H9 (cell line): ENCODE results near the gene ALDOA. TPM values are rescaled to one million over a fixed set of nuclear protein-coding genes. Genes with fewer than 3 reads are reported as not detected.

Experiments
- DNase-seq: peaks from one replicate; pipeline ENCODE4 v3.0.0-alpha.2; 2017
- H2AFZ ChIP-seq: one replicate; pipeline ENCODE4 v1.6.1; 2013; ENCODE audit warnings: mild to moderate bottlenecking, low read length, control low read depth, moderate library complexity
- H2AK5ac ChIP-seq: 2 replicates; pipeline ENCODE4 v1.6.1; 2013; ENCODE audit warnings: low read length, control low read depth, mixed read lengths; ENCODE audit not compliant: insufficient read length
- H2BK120ac ChIP-seq: one replicate; pipeline ENCODE4 v1.6.1; 2013; ENCODE audit warnings: low read depth, mild to moderate bottlenecking, low read length, control low read depth, inconsistent platforms; ENCODE audit not compliant: poor library complexity, severe bottlenecking
- H2BK12ac ChIP-seq: 2 replicates; pipeline ENCODE4 v1.6.1; 2013; ENCODE audit warnings: low read length, control low read depth, mixed read lengths, low read depth; ENCODE audit not compliant: insufficient read length
- H2BK15ac ChIP-seq: 2 replicates; pipeline ENCODE4 v1.6.1; 2013; ENCODE audit warnings: low read depth, low read length, control low read depth
- H2BK20ac ChIP-seq: one replicate; pipeline ENCODE4 v1.6.1; 2013; ENCODE audit warnings: low read depth, mild to moderate bottlenecking, low read length, control low read depth, inconsistent platforms; ENCODE audit not compliant: poor library complexity, severe bottlenecking
- H2BK5ac ChIP-seq: 2 replicates; pipeline ENCODE4 v1.6.1; 2013; ENCODE audit warnings: low read length, control low read depth, mixed read lengths; ENCODE audit not compliant: insufficient read length
- H3K14ac ChIP-seq: 2 replicates; pipeline ENCODE4 v1.6.1; 2013; ENCODE audit warnings: low read length, control low read depth; ENCODE audit not compliant: insufficient read depth
- H3K18ac ChIP-seq: 2 replicates; pipeline ENCODE4 v1.6.1; 2013; ENCODE audit warnings: low read depth, mild to moderate bottlenecking, mixed read lengths, low read length, control low read depth; ENCODE audit not compliant: insufficient read length
- H3K23ac ChIP-seq: 2 replicates; pipeline ENCODE4 v1.6.1; 2013; ENCODE audit warnings: low read length, control low read depth, mixed read lengths, low read depth; ENCODE audit not compliant: insufficient read length
- H3K23me2 ChIP-seq: 2 replicates; pipeline ENCODE4 v1.6.1; 2013; ENCODE audit warnings: low read depth, mild to moderate bottlenecking, mixed read lengths, low read length, control low read depth; ENCODE audit not compliant: insufficient read length, poor library complexity, severe bottlenecking
- H3K27ac ChIP-seq: 2 replicates; pipeline ENCODE4 v1.5.1; 2013; ENCODE audit warnings: low read length, control low read depth, mixed read lengths, low read depth; ENCODE audit not compliant: insufficient read length
- H3K27me3 ChIP-seq: 2 replicates; pipeline ENCODE4 v1.6.1; 2013; ENCODE audit warnings: low read length, control low read depth, inconsistent platforms; ENCODE audit not compliant: insufficient read depth
- H3K4ac ChIP-seq: 2 replicates; pipeline ENCODE4 v1.6.1; 2013; ENCODE audit warnings: low read depth, mild to moderate bottlenecking, control low read depth, inconsistent platforms, low read length, moderate library complexity
- H3K4me1 ChIP-seq: 2 replicates; pipeline ENCODE4 v1.6.1; 2013; ENCODE audit warnings: low read length, control low read depth, inconsistent platforms; ENCODE audit not compliant: insufficient read depth
- H3K4me2 ChIP-seq: 2 replicates; pipeline ENCODE4 v1.6.1; 2013; ENCODE audit warnings: low read length, control low read depth, mixed read lengths; ENCODE audit not compliant: insufficient read length, insufficient read depth
- H3K56ac ChIP-seq: 2 replicates; pipeline ENCODE4 v1.6.1; 2013; ENCODE audit warnings: low read depth, mild to moderate bottlenecking, mixed read lengths, low read length, control low read depth; ENCODE audit not compliant: insufficient read length
- H3K79me1 ChIP-seq: 2 replicates; pipeline ENCODE4 v1.6.1; 2013; ENCODE audit warnings: low read depth, mild to moderate bottlenecking, moderate library complexity, low read length, control low read depth, inconsistent platforms; ENCODE audit not compliant: insufficient read depth, poor library complexity, severe bottlenecking
- H3K79me2 ChIP-seq: 2 replicates; pipeline ENCODE4 v1.6.1; 2013; ENCODE audit warnings: low read length, control low read depth, inconsistent platforms; ENCODE audit not compliant: insufficient read depth
- H3K9ac ChIP-seq: 2 replicates; pipeline ENCODE4 v1.6.1; 2013; ENCODE audit warnings: low read length, control low read depth, mixed read lengths; ENCODE audit not compliant: insufficient read length; ENCODE audit errors: extremely low read depth
- H3K9me3 ChIP-seq: one replicate; pipeline ENCODE4 v1.6.1; 2013; ENCODE audit warnings: low read depth, low read length, inconsistent platforms; ENCODE audit not compliant: control insufficient read depth
- H3T11ph ChIP-seq: one replicate; pipeline ENCODE4 v1.6.1; 2013; ENCODE audit warnings: mild to moderate bottlenecking, low read length, control low read depth, inconsistent platforms
- H4K20me1 ChIP-seq: one replicate; pipeline ENCODE4 v1.6.1; 2013; ENCODE audit not compliant: control insufficient read depth, insufficient read length, insufficient read depth
- H4K5ac ChIP-seq: 2 replicates; pipeline ENCODE4 v1.6.1; 2013; ENCODE audit warnings: low read depth, mild to moderate bottlenecking, mixed read lengths, low read length, control low read depth; ENCODE audit not compliant: insufficient read length
- H4K8ac ChIP-seq: replicated peaks from 2 replicates; pipeline ENCODE4 v1.6.1; 2013; ENCODE audit warnings: low read length, control low read depth, mixed read lengths, low read depth; ENCODE audit not compliant: insufficient read length
- H4K91ac ChIP-seq: 2 replicates; pipeline ENCODE4 v1.6.1; 2013; ENCODE audit warnings: low read depth, mild to moderate bottlenecking, moderate library complexity, mixed read lengths, low read length, control low read depth; ENCODE audit not compliant: insufficient read length
- H3K27ac Mint-ChIP-seq, 3 experiments: 2 replicates in 2 of 3; 3 replicates in 1 of 3; pipeline ENCODE4 v1.8.0; 2020 to 2021; ENCODE audit warnings: mixed read lengths in 3 of 3, mild to moderate bottlenecking in 1 of 3, moderate library complexity in 1 of 3
- H3K27me3 Mint-ChIP-seq: 2 replicates; pipeline ENCODE4 v1.8.0; 2021; ENCODE audit warnings: low read depth, mild to moderate bottlenecking, moderate library complexity, mixed read lengths
- H3K36me3 Mint-ChIP-seq, 3 experiments: 2 replicates in 2 of 3; 3 replicates in 1 of 3; pipeline ENCODE4 v1.8.0; 2020 to 2021; ENCODE audit warnings: low read depth in 3 of 3, mixed read lengths in 3 of 3; ENCODE audit not compliant: insufficient read depth in 1 of 3
- H3K4me1 Mint-ChIP-seq, 2 experiments: 2 replicates each; pipeline ENCODE4 v1.8.0; 2020; ENCODE audit warnings: mixed read lengths in 2 of 2
- H3K4me3 Mint-ChIP-seq, 2 experiments: 2 replicates in 1 of 2; 3 replicates in 1 of 2; pipeline ENCODE4 v1.8.0; 2020 to 2021; ENCODE audit warnings: mild to moderate bottlenecking in 2 of 2, mixed read lengths in 2 of 2, moderate library complexity in 1 of 2
- H3K9me3 Mint-ChIP-seq, 2 experiments: 2 replicates in 1 of 2; 3 replicates in 1 of 2; pipeline ENCODE4 v1.8.0; 2020; ENCODE audit warnings: mild to moderate bottlenecking in 2 of 2, mixed read lengths in 2 of 2, moderate library complexity in 1 of 2
- WGBS: extraction: QIAGEN DNeasy Blood & Tissue Kit; methylation state at CpG from one replicate; pipeline ENCODE4 v1.1.7; 2013; ENCODE audit warnings: missing lambda C conversion rate, low lambda C conversion rate, mixed read lengths; ENCODE audit not compliant: insufficient read length; ENCODE audit errors: extremely low coverage; 5-methylcytosine and 5-hydroxymethylcytosine counted together
- total RNA-seq: library from RNA; stranded (reverse); gene quantifications from 2 replicates; pipeline ENCODE4 v1.2.1, GENCODE V29; 2021
- TF ChIP-seq, protein P1 (sequence below): fragments of 200-600 bp; sonication (generic); conservative IDR thresholded peaks from 3 replicates; pipeline ENCODE4 v1.8.0; 2021; ENCODE audit warnings: antibody characterized with exemption, mild to moderate bottlenecking

The ALDOA gene
- total RNA-seq, 1 experiment from 2014 or later = 1,356 TPM

DNA sequence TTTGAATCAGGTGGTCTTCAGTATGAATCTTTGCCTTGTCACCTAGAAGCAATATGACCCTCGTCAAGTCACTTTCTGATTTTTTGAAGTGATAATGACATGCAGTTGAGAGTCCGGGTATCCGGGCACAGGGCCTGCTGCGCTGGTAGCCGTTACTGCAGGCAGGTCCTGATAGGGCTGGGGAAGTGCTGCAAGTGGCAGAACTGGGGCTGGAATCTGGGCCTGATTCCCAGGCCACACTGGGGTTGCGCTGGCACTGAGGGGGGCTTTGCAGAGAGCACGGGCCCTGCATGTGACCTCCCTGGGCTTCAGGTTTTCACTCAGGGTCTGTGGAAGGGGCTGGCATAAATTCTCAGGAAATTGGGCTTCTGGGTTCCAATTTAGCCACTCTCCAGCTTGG, 13.2 kb downstream of the ALDOA start:
- peaks cover 51 to 64% (median 64%) of the 10 kb centered on the region in 3 experiments for H3K36me3 Mint-ChIP-seq
- H2BK5ac ChIP-seq = no peak overlapping the region

More for the DNA sequence above, 13.2 kb downstream of the ALDOA start:
- H2AK5ac ChIP-seq = no peak overlapping the region
- no peak overlapping the region for H3K27ac ChIP-seq
- H2BK15ac ChIP-seq = no peak overlapping the region
- H4K5ac ChIP-seq = no peak overlapping the region
- H3K9ac ChIP-seq = no peak overlapping the region
- H3K9me3 Mint-ChIP-seq = no peaks in the 10 kb centered on the region; a peak in 2 of 5 replicates
- no peaks in the 10 kb centered on the region for H3K4me1 ChIP-seq
- H3K23me2 ChIP-seq = peaks cover 7% of the 10 kb centered on the region
- no peak for DNase-seq
- WGBS = no CpG with 5 or more reads among the region's 7 CpGs
- no peaks in the 10 kb centered on the region for H3K27me3 ChIP-seq
- H3K79me2 ChIP-seq = peaks cover 16% of the 10 kb centered on the region; the same call in 1 of the 2 replicates
- peaks cover 13 to 19% of the 10 kb centered on the region in 2 experiments for H3K4me1 Mint-ChIP-seq
- no peak overlapping the region for H3K4me2 ChIP-seq
- no peak overlapping the region; a peak in 1 of 7 replicates for H3K27ac Mint-ChIP-seq
- H2BK12ac ChIP-seq = no peak overlapping the region
- H4K20me1 ChIP-seq = no peaks in the 10 kb centered on the region
- no peak overlapping the region for H2BK20ac ChIP-seq
- no peak overlapping the region for H3K14ac ChIP-seq
- peaks cover 9% of the 10 kb centered on the region for H3K79me1 ChIP-seq
- H3K18ac ChIP-seq = no peak overlapping the region
- no peak overlapping the region for H3K56ac ChIP-seq
- H4K8ac ChIP-seq = no peak overlapping the region
- H3K4me3 Mint-ChIP-seq = no peak overlapping the region; a peak in 1 of 5 replicates
- no peak overlapping the region for H3T11ph ChIP-seq
- no peak overlapping the region for H3K23ac ChIP-seq
- H4K91ac ChIP-seq = no peak overlapping the region
- no peak overlapping the region for H2AFZ ChIP-seq
- no peaks in the 10 kb centered on the region for H3K27me3 Mint-ChIP-seq
- H3K4ac ChIP-seq = no peak overlapping the region
- no peak overlapping the region for H2BK120ac ChIP-seq
- TF ChIP-seq, protein P1, sequence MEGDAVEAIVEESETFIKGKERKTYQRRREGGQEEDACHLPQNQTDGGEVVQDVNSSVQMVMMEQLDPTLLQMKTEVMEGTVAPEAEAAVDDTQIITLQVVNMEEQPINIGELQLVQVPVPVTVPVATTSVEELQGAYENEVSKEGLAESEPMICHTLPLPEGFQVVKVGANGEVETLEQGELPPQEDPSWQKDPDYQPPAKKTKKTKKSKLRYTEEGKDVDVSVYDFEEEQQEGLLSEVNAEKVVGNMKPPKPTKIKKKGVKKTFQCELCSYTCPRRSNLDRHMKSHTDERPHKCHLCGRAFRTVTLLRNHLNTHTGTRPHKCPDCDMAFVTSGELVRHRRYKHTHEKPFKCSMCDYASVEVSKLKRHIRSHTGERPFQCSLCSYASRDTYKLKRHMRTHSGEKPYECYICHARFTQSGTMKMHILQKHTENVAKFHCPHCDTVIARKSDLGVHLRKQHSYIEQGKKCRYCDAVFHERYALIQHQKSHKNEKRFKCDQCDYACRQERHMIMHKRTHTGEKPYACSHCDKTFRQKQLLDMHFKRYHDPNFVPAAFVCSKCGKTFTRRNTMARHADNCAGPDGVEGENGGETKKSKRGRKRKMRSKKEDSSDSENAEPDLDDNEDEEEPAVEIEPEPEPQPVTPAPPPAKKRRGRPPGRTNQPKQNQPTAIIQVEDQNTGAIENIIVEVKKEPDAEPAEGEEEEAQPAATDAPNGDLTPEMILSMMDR = no peak
- no peaks in the 10 kb centered on the region for H3K9me3 ChIP-seq
